Rectal smooth muscle tissue (tissue), 1 donor: ENCODE results near the gene TMEM150A.
"Not testable (repeated sequence)": the region's sequence is repeated elsewhere in the genome, so short reads cannot be mapped to it uniquely, and the experiment has no call there.

Experiments
- H3K27ac ChIP-seq: one replicate; pipeline ENCODE4 v1.7.0; 2013; ENCODE audit warnings: low read depth, low read length, inconsistent platforms
- H3K27me3 ChIP-seq: one replicate; pipeline ENCODE4 v1.7.0; 2013; ENCODE audit warnings: low read length; ENCODE audit not compliant: control insufficient read depth, insufficient read depth
- H3K36me3 ChIP-seq: one replicate; pipeline ENCODE4 v1.7.0; 2013; ENCODE audit warnings: low read length; ENCODE audit not compliant: control insufficient read depth, insufficient read depth
- H3K4me1 ChIP-seq: one replicate; pipeline ENCODE4 v1.7.0; 2013; ENCODE audit warnings: low read length; ENCODE audit not compliant: control insufficient read depth, insufficient read depth
- H3K4me3 ChIP-seq: one replicate; pipeline ENCODE4 v1.7.0; 2013; ENCODE audit warnings: low read length
- H3K9ac ChIP-seq: one replicate; pipeline ENCODE4 v1.7.0; 2013; ENCODE audit warnings: low read length

TMEM150A gene

GRCh38 chr2:85631316-85631715 is 28.8 kb upstream of the TMEM150A start:
- H3K27ac ChIP-seq, result no peak overlapping the region
- H3K36me3 ChIP-seq, result peaks cover 30% of the 10 kb centered on the region
- no peaks in the 10 kb centered on the region for H3K4me1 ChIP-seq
- H3K4me3 ChIP-seq, result no peak overlapping the region
- no peak overlapping the region for H3K9ac ChIP-seq
- no peaks in the 10 kb centered on the region for H3K27me3 ChIP-seq

GRCh38 chr2:85628658-85629057 is 26.2 kb upstream of the TMEM150A start:
- Histone ChIP-seq H3K4me1 (no peaks in the 10 kb centered on the region), H3K9ac (no peak overlapping the region), H3K36me3 (peaks cover 38% of the 10 kb centered on the region), H3K27me3 (no peaks in the 10 kb centered on the region), H3K4me3 (no peak overlapping the region), H3K27ac (no peak overlapping the region)

- Histone ChIP-seq H3K27me3 (no peaks in the 10 kb centered on the region), H3K4me1 (no peaks in the 10 kb centered on the region), H3K9ac (no peak overlapping the region), H3K27ac (no peak overlapping the region), H3K4me3 (no peak overlapping the region), H3K36me3 (peaks cover 38% of the 10 kb centered on the region)
Measured at GRCh38 chr2:85623991-85624390, 21.5 kb upstream of the TMEM150A start.

GRCh38 chr2:85621338-85621737 is 18.8 kb upstream of the TMEM150A start:
- H3K27ac ChIP-seq, result no peak overlapping the region
- H3K27me3 ChIP-seq, result no peaks in the 10 kb centered on the region
- peaks cover 3% of the 10 kb centered on the region for H3K4me1 ChIP-seq
- H3K36me3 ChIP-seq, result peaks cover 32% of the 10 kb centered on the region
- no peak overlapping the region for H3K9ac ChIP-seq
- H3K4me3 ChIP-seq, result no peak overlapping the region

DNA sequence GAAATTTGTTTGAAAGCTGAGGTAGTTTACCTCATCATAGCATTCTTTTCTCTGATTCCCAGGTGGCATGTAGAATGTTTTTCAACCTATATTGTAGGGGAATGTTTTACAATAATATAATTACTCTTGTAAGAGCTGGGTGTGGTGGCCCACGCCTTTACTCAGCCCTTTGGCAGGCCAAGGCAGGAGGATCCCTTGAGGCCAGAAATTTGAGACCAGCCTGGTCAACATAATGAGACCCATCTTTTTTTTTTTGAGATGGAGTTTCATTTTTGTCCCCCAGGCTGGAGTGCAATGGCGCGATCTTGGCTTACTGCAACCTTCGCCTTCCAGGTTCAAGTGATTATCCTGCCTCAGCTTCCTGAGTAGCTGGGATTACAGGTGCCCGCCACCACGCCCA is 17.1 kb upstream of the TMEM150A start:
- H3K27ac ChIP-seq, result no peak overlapping the region
- no peak overlapping the region for H3K4me3 ChIP-seq
- peaks cover 22% of the 10 kb centered on the region for H3K36me3 ChIP-seq
- peaks cover 3% of the 10 kb centered on the region for H3K4me1 ChIP-seq
- no peaks in the 10 kb centered on the region for H3K27me3 ChIP-seq
- H3K9ac ChIP-seq, result no peak overlapping the region

DNA sequence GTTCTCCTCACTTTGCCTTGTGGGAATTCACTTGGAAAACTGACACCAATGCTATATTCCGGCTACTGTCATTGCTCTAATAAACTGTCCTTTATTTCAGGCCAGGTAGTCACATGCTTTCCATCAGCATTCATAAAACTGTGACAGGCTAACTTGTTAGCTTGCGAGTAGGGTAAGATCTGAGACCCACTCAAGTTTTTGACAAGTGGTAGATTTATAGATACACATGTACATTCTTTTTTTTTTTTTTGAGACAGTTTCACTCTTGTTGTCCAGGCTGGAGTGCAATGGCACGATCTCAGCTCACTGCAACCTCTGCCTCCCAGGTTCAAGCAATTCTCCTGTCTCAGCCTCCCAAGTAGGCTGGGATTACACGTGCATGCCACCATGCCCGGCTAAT is 15.2 kb upstream of the TMEM150A start:
- H3K36me3 ChIP-seq, H3K9ac ChIP-seq, H3K27me3 ChIP-seq, H3K27ac ChIP-seq, H3K4me1 ChIP-seq: not testable (repeated sequence)
- peak overlapping the region; percentile 13 for H3K4me3 ChIP-seq

- no peaks in the 10 kb centered on the region for H3K27me3 ChIP-seq
- H3K36me3 ChIP-seq, result no peaks in the 10 kb centered on the region
- H3K27ac ChIP-seq, result peak overlapping the region; percentile 86
- H3K4me3 ChIP-seq, result peak overlapping the region; percentile 88
- peaks cover 10% of the 10 kb centered on the region for H3K4me1 ChIP-seq
- H3K9ac ChIP-seq, result no peak overlapping the region
Measured at GRCh38 chr2:85615413-85615728, 12.9 kb upstream of the TMEM150A start.

GRCh38 chr2:85614757-85615156 is 12.3 kb upstream of the TMEM150A start:
- H3K27me3 ChIP-seq, H3K27ac ChIP-seq, H3K36me3 ChIP-seq, H3K4me3 ChIP-seq, H3K9ac ChIP-seq: not testable (repeated sequence)
- peaks cover 11% of the 10 kb centered on the region for H3K4me1 ChIP-seq

DNA sequence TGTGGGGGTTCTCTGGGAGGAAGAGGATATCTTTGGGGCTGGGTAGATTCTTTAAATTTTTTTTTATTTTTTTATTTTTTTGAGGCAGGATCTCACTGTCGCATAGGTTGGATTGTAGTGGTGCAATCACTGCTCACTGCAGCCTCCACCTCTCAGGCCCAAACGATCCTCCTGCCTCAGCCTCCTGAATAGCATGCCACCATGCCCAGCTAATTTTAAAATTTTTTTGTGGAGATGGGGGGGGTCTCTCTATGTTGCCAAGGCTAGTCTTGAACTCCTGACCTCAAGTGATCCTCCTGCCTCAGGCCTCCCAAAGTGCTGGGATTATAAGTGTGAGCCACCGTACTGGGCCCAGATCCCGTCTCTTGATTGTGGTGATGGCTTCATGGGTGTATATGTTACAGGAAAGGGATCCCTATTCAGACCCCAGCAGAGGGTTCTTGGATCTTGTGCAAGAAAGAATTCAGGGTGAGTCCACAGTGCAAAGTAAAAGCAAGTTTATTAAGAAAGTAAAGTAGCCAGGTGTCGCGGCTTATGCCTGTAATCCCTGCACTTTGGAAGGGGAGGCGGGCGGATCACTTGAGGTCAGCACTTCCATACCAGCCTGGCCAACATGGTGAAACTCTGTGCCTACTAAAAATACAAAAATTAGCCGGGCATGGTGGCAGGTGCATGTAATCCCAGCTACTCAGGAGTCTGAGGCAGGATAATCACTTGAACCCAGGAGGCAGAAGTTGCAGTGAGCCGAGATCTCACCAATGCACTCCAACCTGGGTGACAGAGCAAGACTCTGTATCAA is 11.4 kb upstream of the TMEM150A start:
- Histone ChIP-seq H3K27me3 (no peaks in the 10 kb centered on the region), H3K9ac (no peak overlapping the region), H3K4me1 (peaks cover 11% of the 10 kb centered on the region), H3K4me3 (no peak overlapping the region), H3K27ac (no peak overlapping the region), H3K36me3 (peaks cover 4% of the 10 kb centered on the region)

DNA sequence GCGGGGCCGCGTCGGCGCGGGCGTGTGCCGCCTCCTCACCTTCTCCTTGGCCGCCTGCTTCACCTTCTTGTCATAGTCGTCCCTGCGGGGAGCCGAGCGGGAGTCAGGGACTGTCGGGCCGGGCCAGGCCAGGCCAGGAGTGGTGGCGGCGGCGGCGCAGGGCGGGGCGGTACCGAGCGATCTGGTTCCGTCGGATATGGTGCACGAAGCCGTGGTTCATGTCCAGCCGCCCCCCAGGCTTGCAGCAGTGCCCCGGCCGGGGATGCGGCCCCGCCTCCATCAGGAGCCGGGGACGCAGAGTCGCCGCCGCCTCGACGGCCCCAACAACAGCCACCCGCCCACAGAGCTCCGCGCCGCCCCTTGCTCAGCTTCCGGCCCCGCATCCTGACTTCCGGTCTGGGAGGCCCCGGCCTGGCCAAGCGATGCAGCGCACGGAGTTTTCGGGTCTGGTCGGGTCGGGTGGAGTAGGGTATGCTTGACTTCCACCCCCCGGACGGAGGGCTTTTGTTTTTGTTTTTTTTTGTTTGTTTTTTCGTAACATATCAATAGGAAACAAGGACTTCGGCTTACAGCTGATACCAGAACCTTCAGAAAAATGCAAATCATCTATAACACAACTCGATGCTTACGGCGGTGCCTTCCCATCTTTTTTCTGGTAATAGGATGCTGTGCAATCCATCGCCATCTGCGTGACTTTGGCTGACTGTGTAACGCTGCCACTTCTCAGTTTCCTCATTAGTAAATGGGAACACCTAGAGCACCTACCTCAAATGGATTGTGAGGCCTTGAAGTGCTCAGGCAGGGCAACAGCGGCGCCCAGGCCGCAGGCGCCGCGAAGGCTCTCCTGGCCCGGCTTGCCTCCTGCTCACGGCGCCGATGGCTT is 9.4 kb upstream of the TMEM150A start, which contains the start of gene C2orf68:
Gene C2orf68, minus strand, starts transcription at position 362 of the 883 bp plus-strand sequence. Its CDS starts 82 bp downstream, at position 280.
- Histone ChIP-seq H3K36me3 (peaks cover 7% of the 10 kb centered on the region), H3K4me3 (peak within 1 kb of the TSS; percentile 66), H3K9ac (peak within 1 kb of the TSS; percentile 38), H3K27me3 (no peaks in the 10 kb centered on the region), H3K27ac (peak within 1 kb of the TSS; percentile 84), H3K4me1 (peaks cover 9% of the 10 kb centered on the region)

DNA sequence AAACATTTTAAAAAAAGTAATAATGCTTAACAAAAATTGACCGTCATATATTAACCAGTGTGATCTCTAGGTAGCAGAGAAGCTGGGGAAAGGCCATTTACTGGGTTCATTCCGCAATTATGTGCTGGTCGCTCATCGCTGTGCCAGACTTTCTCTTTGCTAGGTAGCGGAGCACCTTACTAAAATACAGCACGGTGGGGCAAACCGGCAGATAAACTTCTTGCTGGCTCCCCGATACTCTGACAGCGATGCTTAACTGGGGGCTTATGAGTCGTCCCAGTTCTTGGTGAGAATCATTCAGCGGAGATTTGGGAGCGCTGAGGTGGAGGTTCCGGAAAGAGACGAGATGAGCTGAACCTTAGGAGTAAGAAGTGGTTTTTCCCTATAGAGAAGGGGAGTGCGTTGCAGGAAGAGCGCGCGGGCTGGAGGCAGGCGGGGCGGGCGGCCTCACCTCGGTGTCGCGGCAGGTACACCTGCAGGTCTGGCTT is 8.8 kb upstream of the TMEM150A start:
- peaks cover 9% of the 10 kb centered on the region for H3K4me1 ChIP-seq
- H3K36me3 ChIP-seq, result peaks cover 7% of the 10 kb centered on the region
- peak overlapping the region; percentile 66 for H3K4me3 ChIP-seq
- H3K27me3 ChIP-seq, result no peaks in the 10 kb centered on the region
- H3K9ac ChIP-seq, result peak overlapping the region; percentile 16
- H3K27ac ChIP-seq, result peak overlapping the region; percentile 73

GRCh38 chr2:85607268-85608215 is 5.0 kb upstream of the TMEM150A start:
- peaks cover 20% of the 10 kb centered on the region for H3K4me1 ChIP-seq
- no peak overlapping the region for H3K27ac ChIP-seq

More at GRCh38 chr2:85607268-85608215, 5.0 kb upstream of the TMEM150A start:
- no peaks in the 10 kb centered on the region for H3K27me3 ChIP-seq
- peaks cover 7% of the 10 kb centered on the region for H3K36me3 ChIP-seq
- no peak overlapping the region for H3K4me3 ChIP-seq
- no peak overlapping the region for H3K9ac ChIP-seq
